Testis (tissue), 3 donors: Measurements from ENCODE around the gene CAPN3. TPM values are rescaled to one million over a fixed set of nuclear protein-coding genes. Genes with fewer than 3 reads are reported as not detected.

Experiments used
- DNase-seq: peaks from one replicate; pipeline ENCODE4 v3.0.0-alpha.2; 2019
- H3K27ac ChIP-seq, 2 donors: fragments of 200-600 bp; sonication (generic); one replicate each; pipeline ENCODE4 v1.5.1; 2019
- H3K27me3 ChIP-seq: fragments of 200-600 bp; sonication (generic); one replicate; pipeline ENCODE4 v1.5.1; 2019
- H3K36me3 ChIP-seq: fragments of 200-600 bp; sonication (generic); one replicate; pipeline ENCODE4 v1.5.1; 2017; ENCODE audit warnings: low read depth; ENCODE audit errors: missing control alignments
- H3K4me1 ChIP-seq: fragments of 200-600 bp; sonication (generic); one replicate; pipeline ENCODE4 v1.5.1; 2019
- H3K4me3 ChIP-seq, 2 donors: fragments of 200-600 bp; sonication (generic); one replicate each; pipeline ENCODE4 v1.5.1; 2017 to 2019
- H3K9me3 ChIP-seq: fragments of 200-600 bp; sonication (generic); one replicate; pipeline ENCODE4 v1.5.1; 2017
- POLR2A ChIP-seq: fragments of 450-650 bp; IDR thresholded peaks from one replicate; pipeline ENCODE4 v1.6.1; 2017; ENCODE audit warnings: antibody characterized with exemption, mild to moderate bottlenecking, moderate library complexity
- WGBS, 2 donors: methylation state at CpG; one replicate each; pipeline ENCODE4 v1.1.5; 2018; 5-methylcytosine and 5-hydroxymethylcytosine counted together
- intact Hi-C: fragments of 100-400 bp; cut with DNase I; formaldehyde crosslinking; loops from one replicate; pipeline ENCODE4 v1.15.1; 2023; ENCODE audit warnings: low total_unique reads
- polyA plus RNA-seq: library from polyadenylated mRNA; stranded (reverse); fragments of 350-450 nt; fragmentation: Illumina TruSeq; extraction: RNeasy Lipid Tissue Mini Kit (QIAGEN cat#74804); gene quantifications from one replicate; pipeline ENCODE4 v1.2.3, GENCODE V29; 2014; ENCODE audit warnings: low read depth, low replicate concordance; ENCODE audit not compliant: insufficient read depth
- total RNA-seq, 2 donors: library from RNA; depleted of rRNA; stranded (reverse); fragments of >200 nt; gene quantifications; one replicate each; pipeline ENCODE4 v1.2.3, GENCODE V29; 2016
- TF ChIP-seq, protein P1 (sequence below), 3 experiments: fragments of 450-650 bp in 2 of 3; fragments of 200-600 bp in 1 of 3; sonication (generic) in 1 of 3; IDR thresholded peaks; one replicate each; pipeline ENCODE4 v1.5.1; 2016 to 2019; ENCODE audit warnings: antibody characterized with exemption in 3 of 3, mild to moderate bottlenecking in 2 of 3, moderate library complexity in 1 of 3

The CAPN3 gene
- total and polyA plus RNA-seq, 3 donors from 2014 or later = 33.6 to 60.4 (median 53.0) TPM

- H3K27me3 ChIP-seq = no peaks in the 10 kb centered on the region
- no peaks in the 10 kb centered on the region for H3K9me3 ChIP-seq
- no peaks in the 10 kb centered on the region for H3K4me1 ChIP-seq
- H3K36me3 ChIP-seq = no peaks in the 10 kb centered on the region
- TF ChIP-seq, protein P1, sequence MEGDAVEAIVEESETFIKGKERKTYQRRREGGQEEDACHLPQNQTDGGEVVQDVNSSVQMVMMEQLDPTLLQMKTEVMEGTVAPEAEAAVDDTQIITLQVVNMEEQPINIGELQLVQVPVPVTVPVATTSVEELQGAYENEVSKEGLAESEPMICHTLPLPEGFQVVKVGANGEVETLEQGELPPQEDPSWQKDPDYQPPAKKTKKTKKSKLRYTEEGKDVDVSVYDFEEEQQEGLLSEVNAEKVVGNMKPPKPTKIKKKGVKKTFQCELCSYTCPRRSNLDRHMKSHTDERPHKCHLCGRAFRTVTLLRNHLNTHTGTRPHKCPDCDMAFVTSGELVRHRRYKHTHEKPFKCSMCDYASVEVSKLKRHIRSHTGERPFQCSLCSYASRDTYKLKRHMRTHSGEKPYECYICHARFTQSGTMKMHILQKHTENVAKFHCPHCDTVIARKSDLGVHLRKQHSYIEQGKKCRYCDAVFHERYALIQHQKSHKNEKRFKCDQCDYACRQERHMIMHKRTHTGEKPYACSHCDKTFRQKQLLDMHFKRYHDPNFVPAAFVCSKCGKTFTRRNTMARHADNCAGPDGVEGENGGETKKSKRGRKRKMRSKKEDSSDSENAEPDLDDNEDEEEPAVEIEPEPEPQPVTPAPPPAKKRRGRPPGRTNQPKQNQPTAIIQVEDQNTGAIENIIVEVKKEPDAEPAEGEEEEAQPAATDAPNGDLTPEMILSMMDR (IDR thresholded peaks at IDR 0.05) = no peak
- TF ChIP-seq POLR2A = no peak
- DNase-seq = no peak
- no peak overlapping the region for H3K4me3 ChIP-seq
- intact Hi-C loops = no loop called here
- WGBS, 2 donors = 87 to 93% methylated on average over 7 of the region's 7 CpGs
- no peak overlapping the region for H3K27ac ChIP-seq
Measured at GRCh38 chr15:42403389-42403788, 44.1 kb downstream of the CAPN3 start.

DNA sequence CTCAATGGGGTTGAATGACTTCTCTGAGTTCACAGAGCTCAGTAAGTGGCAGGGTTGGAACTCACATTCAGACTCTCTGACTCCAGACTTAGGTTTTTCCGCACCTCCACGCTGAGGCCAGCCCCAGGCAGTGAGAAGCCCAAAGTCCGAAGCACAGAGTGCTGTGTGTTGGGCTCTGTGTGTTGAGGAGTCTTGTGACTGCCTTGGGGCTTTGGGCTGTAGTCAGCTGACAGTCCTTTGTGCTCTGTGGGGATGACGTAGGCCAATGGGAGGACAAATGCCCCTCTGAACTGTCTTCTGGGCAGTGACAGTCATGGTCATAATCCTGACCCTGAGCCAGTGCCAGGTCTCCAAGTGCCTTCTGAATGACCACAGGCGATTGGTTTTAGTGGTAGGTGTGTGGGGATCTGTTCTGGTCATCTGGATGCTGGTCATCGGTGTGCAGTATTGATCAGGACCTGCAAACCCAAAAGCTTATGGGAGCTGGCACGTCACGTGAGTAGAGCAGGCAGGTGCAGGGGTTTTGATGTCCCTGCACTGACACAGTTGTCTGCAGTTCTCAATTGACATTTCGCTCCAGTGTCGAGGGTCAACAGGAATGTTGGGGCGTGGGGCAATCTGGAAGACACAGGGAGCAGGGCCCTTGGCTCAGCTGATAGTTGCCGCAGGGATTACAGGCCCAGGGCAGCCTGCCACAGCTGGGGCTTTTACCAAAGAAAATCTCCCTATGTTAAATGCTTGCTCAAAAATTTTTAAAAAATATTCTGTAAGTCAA, 45.3 kb downstream of the CAPN3 start:
- TF ChIP-seq POLR2A = no peak
- TF ChIP-seq, protein P1 (IDR thresholded peaks at IDR 0.05) = no peak
- 85 to 91% methylated on average over 12 of the region's 12 CpGs for WGBS, 2 donors
- no peaks in the 10 kb centered on the region for H3K27me3 ChIP-seq
- H3K27ac ChIP-seq = no peak overlapping the region
- intact Hi-C loops = no loop called here
- no peak overlapping the region for H3K4me3 ChIP-seq
- no peak for DNase-seq
- H3K9me3 ChIP-seq = no peaks in the 10 kb centered on the region
- no peaks in the 10 kb centered on the region for H3K36me3 ChIP-seq
- no peaks in the 10 kb centered on the region for H3K4me1 ChIP-seq

GRCh38 chr15:42405863-42406482, 46.7 kb downstream of the CAPN3 start:
- Histone ChIP-seq H3K4me1 (no peaks in the 10 kb centered on the region), H3K4me3 (no peak overlapping the region), H3K27me3 (no peaks in the 10 kb centered on the region), H3K9me3 (no peaks in the 10 kb centered on the region), H3K27ac (no peak overlapping the region), H3K36me3 (no peaks in the 10 kb centered on the region)
- intact Hi-C loops = no loop called here
- TF ChIP-seq, protein P1 (IDR thresholded peaks at IDR 0.05) = no peak
- TF ChIP-seq POLR2A = no peak
- no peak for DNase-seq
- WGBS, 2 donors = 53 to 61% methylated on average over 6 of the region's 6 CpGs

DNA sequence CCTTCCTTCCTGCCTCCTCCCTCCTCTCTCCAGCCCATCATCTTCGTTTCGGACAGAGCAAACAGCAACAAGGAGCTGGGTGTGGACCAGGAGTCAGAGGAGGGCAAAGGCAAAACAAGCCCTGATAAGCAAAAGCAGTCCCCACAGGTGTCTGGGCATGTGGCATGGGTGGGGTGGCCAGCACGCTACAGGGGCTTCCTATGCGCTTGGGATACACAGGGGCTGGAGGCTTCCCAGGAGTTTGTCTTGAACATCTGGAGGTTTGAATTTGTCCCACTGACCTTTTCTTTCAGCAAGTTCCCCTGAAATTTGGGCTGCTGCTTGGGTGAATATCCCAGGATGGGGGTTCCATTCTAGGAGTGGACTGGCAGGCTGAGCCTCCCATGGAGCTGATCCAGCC, 48.9 kb downstream of the CAPN3 start:
- Histone ChIP-seq H3K36me3 (no peaks in the 10 kb centered on the region), H3K27me3 (no peaks in the 10 kb centered on the region), H3K9me3 (no peaks in the 10 kb centered on the region), H3K27ac (no peak overlapping the region), H3K4me1 (no peaks in the 10 kb centered on the region), H3K4me3 (no peak overlapping the region)
- 74 to 77% methylated on average over 4 of the region's 4 CpGs for WGBS, 2 donors
- no peak for TF ChIP-seq POLR2A
- TF ChIP-seq, protein P1 (IDR thresholded peaks at IDR 0.05) = no peak
- intact Hi-C loops = no loop called here
- no peak for DNase-seq
